ENCODE data around the gene SCAF11.

DNA sequence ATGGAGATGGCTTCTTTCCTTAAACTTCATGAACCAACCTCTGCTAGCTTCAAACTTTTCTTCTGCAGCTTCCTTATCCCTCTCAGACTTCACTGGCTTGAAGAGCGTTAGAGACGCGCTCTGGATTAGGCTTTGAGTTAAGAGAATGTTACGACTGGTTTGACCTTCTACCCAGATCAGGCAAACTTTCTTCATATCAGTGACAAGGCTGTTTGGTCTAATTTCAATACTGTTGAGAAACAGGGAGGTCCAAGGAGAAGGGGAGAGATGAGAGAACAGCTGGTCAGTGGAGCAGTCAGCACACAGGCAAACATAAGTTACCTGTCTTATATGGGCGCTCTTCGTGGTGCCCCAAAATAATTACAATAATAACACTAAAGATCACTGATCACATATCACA, 14.9 kb downstream of the SCAF11 start:
- TF ChIP-seq POLR2A (IDR thresholded peaks at IDR 0.05; ENCODE audit: low read length) (no peak), GATA1 (IDR thresholded peaks at IDR 0.05; ENCODE audit: low read depth, low read length) (no peak)
